IMR-90 (cell line): ENCODE measurements around the gene SGO2. TPM values are rescaled to one million over a fixed set of nuclear protein-coding genes. Genes with fewer than 3 reads are reported as not detected.

Experiments used
- ATAC-seq: fragments of 200-7000 bp; cut with Tn5 transposase; 2 replicates; pipeline ENCODE4 v1.9.1; 2020; ENCODE audit warnings: low read depth, mild to moderate bottlenecking, moderate library complexity
- BruUV-seq: library from RNA; stranded (reverse); fragments of 400-500 nt; replicated peaks from 2 replicates; lab custom pipeline; 2021; lab: Mats Ljungman, UMichigan
- CTCF ChIA-PET: fragments of 300-600 bp; formaldehyde crosslinking; extraction: SDS; loops from one replicate; lab custom pipeline; 2021; ENCODE audit warnings: antibody characterized with exemption; lab: Yijun Ruan, JAX
- POLR2A ChIA-PET: fragments of 300-600 bp; sonication (Branson Sonifier 250); formaldehyde crosslinking; loops from one replicate; lab custom pipeline; 2022; ENCODE audit warnings: antibody characterized with exemption; ENCODE audit not compliant: unreplicated experiment; lab: Charles Lee
- DNase-seq: peaks from one replicate; pipeline ENCODE4 v3.0.0; 2013
- H2AFZ ChIP-seq: replicated peaks from 2 replicates; pipeline ENCODE3; 2013; ENCODE audit warnings: low read length, mild to moderate bottlenecking; ENCODE audit not compliant: poor library complexity
- H2AK5ac ChIP-seq: 2 replicates; pipeline ENCODE4 v1.6.1; 2013; ENCODE audit warnings: low read depth, low read length, inconsistent platforms
- H2AK9ac ChIP-seq: replicated peaks from 2 replicates; pipeline ENCODE3; 2013; ENCODE audit warnings: mild to moderate bottlenecking, low read depth, low read length, moderate library complexity; ENCODE audit not compliant: poor library complexity
- H2BK120ac ChIP-seq: 2 replicates; pipeline ENCODE4 v1.6.1; 2013; ENCODE audit warnings: low read depth, low read length, inconsistent platforms
- H2BK15ac ChIP-seq: 3 replicates; pipeline ENCODE4 v1.6.1; 2013; ENCODE audit warnings: low read depth, low read length, inconsistent platforms
- H2BK20ac ChIP-seq: 2 replicates; pipeline ENCODE4 v1.6.1; 2013; ENCODE audit warnings: low read depth, mild to moderate bottlenecking, inconsistent platforms, low read length, moderate library complexity
- H2BK5ac ChIP-seq: 2 replicates; pipeline ENCODE4 v1.6.1; 2013; ENCODE audit warnings: mild to moderate bottlenecking, low read depth, low read length, inconsistent platforms; ENCODE audit not compliant: poor library complexity, severe bottlenecking
- H3K14ac ChIP-seq: replicated peaks from 2 replicates; pipeline ENCODE4 v1.6.1; 2013; ENCODE audit warnings: low read depth, low read length, inconsistent platforms
- H3K18ac ChIP-seq: 2 replicates; pipeline ENCODE4 v1.6.1; 2013; ENCODE audit warnings: low read depth, low read length, control low read depth
- H3K23ac ChIP-seq: 2 replicates; pipeline ENCODE4 v1.6.1; 2013; ENCODE audit warnings: low read depth, low read length, inconsistent platforms
- H3K27ac ChIP-seq: 2 replicates; pipeline ENCODE4 v1.5.1; 2013; ENCODE audit warnings: mild to moderate bottlenecking, control low read depth, low read length; ENCODE audit not compliant: insufficient read depth
- H3K27me3 ChIP-seq: 2 replicates; pipeline ENCODE4 v1.6.1; 2013; ENCODE audit warnings: low read length; ENCODE audit not compliant: control insufficient read depth, insufficient read depth
- H3K36me3 ChIP-seq: 2 replicates; pipeline ENCODE4 v1.6.1; 2013; ENCODE audit warnings: low read length, mixed read lengths; ENCODE audit not compliant: control insufficient read depth, insufficient read depth
- H3K4ac ChIP-seq: 2 replicates; pipeline ENCODE4 v1.6.1; 2013; ENCODE audit warnings: low read depth, low read length, inconsistent platforms
- H3K4me1 ChIP-seq: 2 replicates; pipeline ENCODE4 v1.6.1; 2013; ENCODE audit warnings: low read length, mixed read lengths; ENCODE audit not compliant: control insufficient read depth, insufficient read depth
- H3K4me2 ChIP-seq: 2 replicates; pipeline ENCODE4 v1.6.1; 2013; ENCODE audit warnings: low read depth, mild to moderate bottlenecking, control low read depth, low read length, moderate library complexity
- H3K4me3 ChIP-seq: 2 replicates; pipeline ENCODE4 v1.5.1; 2013; ENCODE audit warnings: low read depth, mild to moderate bottlenecking, control low read depth, low read length, moderate library complexity; ENCODE audit not compliant: insufficient read depth
- H3K56ac ChIP-seq: 2 replicates; pipeline ENCODE4 v1.6.1; 2013; ENCODE audit warnings: low read length, inconsistent platforms; ENCODE audit not compliant: insufficient read depth; ENCODE audit errors: extremely low read depth
- H3K79me1 ChIP-seq, 2 experiments: 2 replicates each; pipeline ENCODE4 v1.6.1; 2013; ENCODE audit warnings: low read length in 2 of 2, inconsistent platforms in 1 of 2, low read depth in 1 of 2
- H3K9ac ChIP-seq: 2 replicates; pipeline ENCODE4 v1.6.1; 2013; ENCODE audit warnings: low read depth, low read length, control low read depth
- H3K9me1 ChIP-seq: 2 replicates; pipeline ENCODE4 v1.6.1; 2013; ENCODE audit warnings: low read length, inconsistent platforms; ENCODE audit not compliant: insufficient read depth
- H3K9me3 ChIP-seq: 2 replicates; pipeline ENCODE4 v1.6.1; 2013; ENCODE audit warnings: low read length; ENCODE audit not compliant: control insufficient read depth, insufficient read depth
- H4K20me1 ChIP-seq: 2 replicates; pipeline ENCODE4 v1.6.1; 2013; ENCODE audit warnings: low read length, inconsistent platforms; ENCODE audit not compliant: insufficient read depth
- H4K5ac ChIP-seq: 2 replicates; pipeline ENCODE4 v1.6.1; 2013; ENCODE audit warnings: mild to moderate bottlenecking, low read depth, low read length, control low read depth
- H4K8ac ChIP-seq, 2 experiments: 2 replicates each; pipeline ENCODE4 v1.6.1; 2013; ENCODE audit warnings: low read depth in 2 of 2, low read length in 2 of 2, control low read depth in 1 of 2, inconsistent platforms in 1 of 2
- H4K91ac ChIP-seq: 2 replicates; pipeline ENCODE4 v1.6.1; 2013; ENCODE audit warnings: low read depth, low read length, inconsistent platforms; ENCODE audit not compliant: insufficient read depth
- MAZ ChIP-seq: IDR thresholded peaks from 2 replicates; pipeline ENCODE4 v1.6.1; 2012; ENCODE audit warnings: low read depth, mild to moderate bottlenecking, low read length, improper control_type of control experiment, moderate library complexity, borderline replicate concordance
- RCOR1 ChIP-seq: IDR thresholded peaks from 2 replicates; pipeline ENCODE4 v1.6.1; 2012; ENCODE audit warnings: mild to moderate bottlenecking, low read length, improper control_type of control experiment; ENCODE audit not compliant: insufficient replicate concordance
- RFX5 ChIP-seq: IDR thresholded peaks from 2 replicates; pipeline ENCODE4 v1.8.0; 2012; ENCODE audit warnings: low read depth, mild to moderate bottlenecking, low read length, moderate library complexity
- SMC3 ChIP-seq: fragments of 150-350 bp; IDR thresholded peaks from 2 replicates; pipeline ENCODE4 v1.6.1; 2016; ENCODE audit warnings: low read depth, mild to moderate bottlenecking, antibody characterized with exemption, low read length, moderate library complexity
- WGBS, 2 experiments: methylation state at CpG; one replicate each; pipeline versions ENCODE4 v1.1.5 to v1.1.7; 2013; ENCODE audit warnings: missing lambda C conversion rate in 2 of 2; ENCODE audit not compliant: insufficient read length in 1 of 2; ENCODE audit errors: extremely low coverage in 2 of 2; 5-methylcytosine and 5-hydroxymethylcytosine counted together
- dilution Hi-C: fragments of 300-500 bp; cut with HindIII; formaldehyde crosslinking; loops from one replicate; pipeline ENCODE4 v1.14.3; 2018; ENCODE audit warnings: low sequenced_read_pairs; ENCODE audit not compliant: unreplicated experiment
- in situ Hi-C: fragments of 300-500 bp; cut with MboI; formaldehyde crosslinking; loops from 3 replicates; pipeline ENCODE4 v1.14.3; 2019; ENCODE audit warnings: low sequenced_read_pairs, inconsistent platforms, mixed read lengths
- intact Hi-C: fragments of 100-400 bp; cut with micrococcal nuclease; formaldehyde crosslinking; loops from 2 replicates; pipeline ENCODE4 v1.10.0; 2022
- polyA plus RNA-seq, 3 experiments: library from polyadenylated mRNA; depleted of rRNA; stranded (reverse); fragments of >200 nt; gene quantifications; 2 replicates each; pipeline ENCODE4 v1.2.3, GENCODE V29; 2012; ENCODE audit warnings: low replicate concordance in 1 of 3
- total RNA-seq: library from RNA; depleted of rRNA; stranded (reverse); fragments of >200 nt; gene quantifications from 2 replicates; pipeline ENCODE4 v1.2.3, GENCODE V29; 2012
- TF ChIP-seq, protein P1 (sequence below): conservative IDR thresholded peaks from 2 replicates; pipeline ENCODE4 v1.5.1; 2012; ENCODE audit warnings: mild to moderate bottlenecking, low read depth, low read length, improper control_type of control experiment
- TF ChIP-seq, protein P2 (sequence below): fragments of 150-350 bp; IDR thresholded peaks from 2 replicates; pipeline ENCODE4 v1.6.1; 2017; ENCODE audit warnings: mild to moderate bottlenecking, antibody characterized with exemption, low read length, low read depth
- TF ChIP-seq, protein P3 (sequence below): fragments of 150-350 bp; IDR thresholded peaks from 2 replicates; pipeline ENCODE4 v1.6.1; 2016; ENCODE audit warnings: low read depth, mild to moderate bottlenecking, low read length, moderate library complexity, borderline replicate concordance

SGO2 gene
- total and polyA plus RNA-seq, 2 of the 4 experiments (the other 2 are of a cell fraction) = 5.4 to 6.3 TPM

DNA sequence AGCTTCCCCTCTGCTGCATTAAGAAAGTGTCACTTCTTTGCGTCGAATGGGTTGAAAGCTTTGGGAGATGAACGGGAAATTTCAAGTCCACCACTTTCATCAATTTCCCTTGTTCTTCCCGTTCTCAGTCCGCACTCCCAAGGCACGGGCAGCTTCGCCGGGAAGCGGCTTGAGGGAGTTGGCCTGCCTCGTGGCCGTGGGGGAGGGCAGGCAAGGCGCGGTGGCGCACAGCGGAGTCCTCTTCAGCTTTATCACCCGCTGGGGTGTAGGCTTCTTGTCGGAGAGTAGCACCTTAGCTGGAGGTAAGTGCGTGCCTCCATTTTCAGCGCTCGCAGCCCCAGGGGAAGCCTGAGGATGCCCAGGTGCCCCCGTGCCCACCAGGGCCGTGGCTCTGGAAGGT is 36.0 kb upstream of the SGO2 start:
- H3K9ac ChIP-seq = no peak overlapping the region
- no peaks in the 10 kb centered on the region for H3K9me3 ChIP-seq
- DNase-seq (no peak), ATAC-seq (no peak)
- 0 out of 4 replicates have a peak, but pooled peaks cover 0 to 3% of the 10 kb centered on the region in 2 experiments for H3K79me1 ChIP-seq
- intact Hi-C loops = no loop called here
- H2BK15ac ChIP-seq = no peak overlapping the region
- H2AK9ac ChIP-seq = no peak overlapping the region
- H4K20me1 ChIP-seq = no peaks in the 10 kb centered on the region
- dilution Hi-C loops = no loop called here
- H3K18ac ChIP-seq = no peak overlapping the region
- WGBS, 2 experiments = 97% methylated on average over 5 of the region's 22 CpGs; no CpG with 5 or more reads in 1 of the 2 experiments
- no peak overlapping the region for H3K23ac ChIP-seq
- H3K4ac ChIP-seq = no peak overlapping the region
- in situ Hi-C loops = no loop called here
- peaks cover 4% of the 10 kb centered on the region; the same call in 1 of the 2 replicates for H3K9me1 ChIP-seq
- no peaks in the 10 kb centered on the region for H3K27me3 ChIP-seq
- no peak overlapping the region for H3K14ac ChIP-seq
- peaks cover 17% of the 10 kb centered on the region for H3K36me3 ChIP-seq
- H2AK5ac ChIP-seq = no peak overlapping the region
- TF ChIP-seq RFX5 (no peak), MAZ (no peak), RCOR1 (no peak), SMC3 (no peak)
- TF ChIP-seq, protein P1, sequence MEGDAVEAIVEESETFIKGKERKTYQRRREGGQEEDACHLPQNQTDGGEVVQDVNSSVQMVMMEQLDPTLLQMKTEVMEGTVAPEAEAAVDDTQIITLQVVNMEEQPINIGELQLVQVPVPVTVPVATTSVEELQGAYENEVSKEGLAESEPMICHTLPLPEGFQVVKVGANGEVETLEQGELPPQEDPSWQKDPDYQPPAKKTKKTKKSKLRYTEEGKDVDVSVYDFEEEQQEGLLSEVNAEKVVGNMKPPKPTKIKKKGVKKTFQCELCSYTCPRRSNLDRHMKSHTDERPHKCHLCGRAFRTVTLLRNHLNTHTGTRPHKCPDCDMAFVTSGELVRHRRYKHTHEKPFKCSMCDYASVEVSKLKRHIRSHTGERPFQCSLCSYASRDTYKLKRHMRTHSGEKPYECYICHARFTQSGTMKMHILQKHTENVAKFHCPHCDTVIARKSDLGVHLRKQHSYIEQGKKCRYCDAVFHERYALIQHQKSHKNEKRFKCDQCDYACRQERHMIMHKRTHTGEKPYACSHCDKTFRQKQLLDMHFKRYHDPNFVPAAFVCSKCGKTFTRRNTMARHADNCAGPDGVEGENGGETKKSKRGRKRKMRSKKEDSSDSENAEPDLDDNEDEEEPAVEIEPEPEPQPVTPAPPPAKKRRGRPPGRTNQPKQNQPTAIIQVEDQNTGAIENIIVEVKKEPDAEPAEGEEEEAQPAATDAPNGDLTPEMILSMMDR = no peak
- TF ChIP-seq, protein P2, sequence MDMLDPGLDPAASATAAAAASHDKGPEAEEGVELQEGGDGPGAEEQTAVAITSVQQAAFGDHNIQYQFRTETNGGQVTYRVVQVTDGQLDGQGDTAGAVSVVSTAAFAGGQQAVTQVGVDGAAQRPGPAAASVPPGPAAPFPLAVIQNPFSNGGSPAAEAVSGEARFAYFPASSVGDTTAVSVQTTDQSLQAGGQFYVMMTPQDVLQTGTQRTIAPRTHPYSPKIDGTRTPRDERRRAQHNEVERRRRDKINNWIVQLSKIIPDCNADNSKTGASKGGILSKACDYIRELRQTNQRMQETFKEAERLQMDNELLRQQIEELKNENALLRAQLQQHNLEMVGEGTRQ = no peak
- TF ChIP-seq, protein P3, sequence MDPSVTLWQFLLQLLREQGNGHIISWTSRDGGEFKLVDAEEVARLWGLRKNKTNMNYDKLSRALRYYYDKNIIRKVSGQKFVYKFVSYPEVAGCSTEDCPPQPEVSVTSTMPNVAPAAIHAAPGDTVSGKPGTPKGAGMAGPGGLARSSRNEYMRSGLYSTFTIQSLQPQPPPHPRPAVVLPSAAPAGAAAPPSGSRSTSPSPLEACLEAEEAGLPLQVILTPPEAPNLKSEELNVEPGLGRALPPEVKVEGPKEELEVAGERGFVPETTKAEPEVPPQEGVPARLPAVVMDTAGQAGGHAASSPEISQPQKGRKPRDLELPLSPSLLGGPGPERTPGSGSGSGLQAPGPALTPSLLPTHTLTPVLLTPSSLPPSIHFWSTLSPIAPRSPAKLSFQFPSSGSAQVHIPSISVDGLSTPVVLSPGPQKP = no peak
- H3K4me1 ChIP-seq = peaks cover 6% of the 10 kb centered on the region
- H2BK120ac ChIP-seq = no peak overlapping the region
- H4K5ac ChIP-seq = no peak overlapping the region
- no peak overlapping the region for H2AFZ ChIP-seq
- ChIA-PET CTCF (no interaction called here), POLR2A (no interaction called here)
- no peak overlapping the region for H3K4me3 ChIP-seq
- no peak overlapping the region for H3K4me2 ChIP-seq
- H3K27ac ChIP-seq = no peak overlapping the region
- no TSS peak for BruUV-seq
- H2BK5ac ChIP-seq = no peak overlapping the region
- H4K91ac ChIP-seq = no peak overlapping the region
- no peak overlapping the region for H3K56ac ChIP-seq
- no peak overlapping the region for H4K8ac ChIP-seq
- H2BK20ac ChIP-seq = no peak overlapping the region
